ENCODE results near the gene RICTOR.

The RICTOR gene

GRCh38 chr5:38961691-38962090, 112.5 kb downstream of the RICTOR start:
- H3K4me3 ChIP-seq (ENCODE audit: low read depth, low read length) = no peak overlapping the region
- no peak for TF ChIP-seq CTCF (IDR thresholded peaks at IDR 0.05; ENCODE audit: low read depth, low read length)

- TF ChIP-seq CTCF (IDR thresholded peaks at IDR 0.05; ENCODE audit: low read depth, low read length) = no peak
- H3K4me3 ChIP-seq (ENCODE audit: low read depth, low read length) = no peak overlapping the region
These were observed 120.7 kb downstream of the RICTOR start for GRCh38 chr5:38953426-38954012.

GRCh38 chr5:38948501-38948900, 125.7 kb downstream of the RICTOR start:
- no peak overlapping the region for H3K4me3 ChIP-seq (ENCODE audit: low read depth, low read length)
- TF ChIP-seq CTCF (IDR thresholded peaks at IDR 0.05; ENCODE audit: low read depth, low read length) = no peak

GRCh38 chr5:38944282-38944681, 129.9 kb downstream of the RICTOR start:
- H3K4me3 ChIP-seq (ENCODE audit: low read depth, low read length) = no peak overlapping the region
- TF ChIP-seq CTCF (IDR thresholded peaks at IDR 0.05; ENCODE audit: low read depth, low read length) = no peak

- no peak for TF ChIP-seq CTCF (IDR thresholded peaks at IDR 0.05; ENCODE audit: low read depth, low read length)
- H3K4me3 ChIP-seq (ENCODE audit: low read depth, low read length) = no peak overlapping the region
These were observed 132.3 kb downstream of the RICTOR start for GRCh38 chr5:38941912-38942311.

- H3K4me3 ChIP-seq (ENCODE audit: low read depth, low read length) = no peak overlapping the region
- no peak for TF ChIP-seq CTCF (IDR thresholded peaks at IDR 0.05; ENCODE audit: low read depth, low read length)
These were observed 133.9 kb downstream of the RICTOR start for GRCh38 chr5:38940230-38940858.

GRCh38 chr5:38938973-38939372, 135.2 kb downstream of the RICTOR start:
- TF ChIP-seq CTCF (IDR thresholded peaks at IDR 0.05; ENCODE audit: low read depth, low read length) = no peak
- no peak overlapping the region for H3K4me3 ChIP-seq (ENCODE audit: low read depth, low read length)
